Measurements from ENCODE around the gene TADA2B. TPM values are rescaled to one million over a fixed set of nuclear protein-coding genes. Genes with fewer than 3 reads are reported as not detected.

Gene TADA2B
- total RNA-seq, 1 donor from 2014 or later, result 19.8 TPM

DNA sequence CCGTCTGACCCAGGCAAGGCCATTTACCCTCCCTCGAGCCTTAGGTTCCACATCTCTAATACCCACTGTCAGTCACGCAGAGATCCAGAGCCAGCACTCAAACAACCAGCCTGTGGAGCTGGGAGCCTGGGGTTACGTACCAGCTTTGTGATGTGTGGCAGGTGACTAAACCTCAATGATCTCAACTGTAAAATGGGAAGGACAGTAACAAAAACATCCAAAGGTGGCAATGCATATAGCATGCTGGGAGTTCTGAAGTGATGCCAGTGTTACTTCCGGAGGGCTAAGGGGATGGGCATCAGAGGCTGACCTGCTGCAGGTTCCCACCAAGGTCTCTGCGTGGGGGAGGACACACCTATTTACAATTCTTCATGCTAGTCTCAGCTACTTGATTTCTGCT is 18.6 kb downstream of the TADA2B start:
- Histone ChIP-seq H3K4me3 (ENCODE audit: insufficient read depth, low read depth, low read length) (no peak overlapping the region), H3K9ac (ENCODE audit: low read length) (no peak overlapping the region), H3K27ac (ENCODE audit: low read depth, low read length) (no peak overlapping the region), H3K4me2 (ENCODE audit: low read length) (no peak overlapping the region), H3K27me3 (ENCODE audit: insufficient read depth, low read length) (no peaks in the 10 kb centered on the region), H2AFZ (ENCODE audit: low read depth, low read length) (no peak overlapping the region), H3K79me2 (ENCODE audit: insufficient read depth, low read length) (peaks cover 34% of the 10 kb centered on the region), H4K20me1 (ENCODE audit: insufficient read depth, low read length) (peaks cover 69% of the 10 kb centered on the region), H3K9me3 (ENCODE audit: insufficient read depth, low read depth, low read length) (no peaks in the 10 kb centered on the region), H3K4me1 (ENCODE audit: insufficient read depth, low read length) (peaks cover 4% of the 10 kb centered on the region), H3K36me3 (ENCODE audit: insufficient read depth, low read length) (peaks cover 47% of the 10 kb centered on the region)
- Mint-ChIP-seq H3K36me3 (ENCODE audit: low read depth, unreplicated experiment) (peaks cover 16% of the 10 kb centered on the region), H3K9me3 (ENCODE audit: unreplicated experiment) (no peaks in the 10 kb centered on the region), H3K27me3 (ENCODE audit: low read depth, unreplicated experiment) (no peaks in the 10 kb centered on the region), H3K4me1 (ENCODE audit: low read depth, unreplicated experiment) (peaks cover 3% of the 10 kb centered on the region), H3K27ac (ENCODE audit: unreplicated experiment) (no peak overlapping the region), H3K4me3 (ENCODE audit: unreplicated experiment) (no peak overlapping the region)
- DNase-seq (ENCODE audit: low read depth) (no peak), FAIRE-seq (no peak)
- TF ChIP-seq EZH2 (IDR thresholded peaks at IDR 0.05; ENCODE audit: insufficient read depth, low read length), result no peak

DNA sequence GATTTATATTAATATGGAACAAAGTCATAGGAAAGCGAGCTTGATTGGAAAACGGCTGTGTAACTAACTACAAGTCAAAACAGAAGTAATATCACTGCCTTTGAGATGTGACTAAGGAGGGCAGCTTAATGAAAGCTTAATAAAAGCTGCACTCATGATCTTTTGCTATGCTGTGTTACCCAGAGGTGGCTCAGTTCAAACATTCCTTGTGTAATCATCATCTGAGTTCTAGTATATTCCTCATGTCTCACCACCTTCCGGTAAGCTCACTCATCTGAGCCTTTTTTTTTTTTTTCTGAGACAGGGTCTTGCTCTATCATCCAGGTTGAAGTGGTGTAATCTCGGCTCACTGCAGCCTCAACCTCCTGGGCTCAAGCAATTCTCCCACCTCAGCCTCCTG is 19.6 kb downstream of the TADA2B start:
- Histone ChIP-seq H3K9me3 (ENCODE audit: insufficient read depth, low read depth, low read length) (no peaks in the 10 kb centered on the region), H4K20me1 (ENCODE audit: insufficient read depth, low read length) (peaks cover 74% of the 10 kb centered on the region), H3K36me3 (ENCODE audit: insufficient read depth, low read length) (peaks cover 47% of the 10 kb centered on the region), H3K9ac (ENCODE audit: low read length) (no peak overlapping the region), H3K4me1 (ENCODE audit: insufficient read depth, low read length) (peaks cover 10% of the 10 kb centered on the region), H2AFZ (ENCODE audit: low read depth, low read length) (no peak overlapping the region), H3K27ac (ENCODE audit: low read depth, low read length) (no peak overlapping the region), H3K79me2 (ENCODE audit: insufficient read depth, low read length) (peaks cover 41% of the 10 kb centered on the region), H3K27me3 (ENCODE audit: insufficient read depth, low read length) (no peaks in the 10 kb centered on the region), H3K4me2 (ENCODE audit: low read length) (no peak overlapping the region), H3K4me3 (ENCODE audit: insufficient read depth, low read depth, low read length) (no peak overlapping the region)
- TF ChIP-seq, protein P1, sequence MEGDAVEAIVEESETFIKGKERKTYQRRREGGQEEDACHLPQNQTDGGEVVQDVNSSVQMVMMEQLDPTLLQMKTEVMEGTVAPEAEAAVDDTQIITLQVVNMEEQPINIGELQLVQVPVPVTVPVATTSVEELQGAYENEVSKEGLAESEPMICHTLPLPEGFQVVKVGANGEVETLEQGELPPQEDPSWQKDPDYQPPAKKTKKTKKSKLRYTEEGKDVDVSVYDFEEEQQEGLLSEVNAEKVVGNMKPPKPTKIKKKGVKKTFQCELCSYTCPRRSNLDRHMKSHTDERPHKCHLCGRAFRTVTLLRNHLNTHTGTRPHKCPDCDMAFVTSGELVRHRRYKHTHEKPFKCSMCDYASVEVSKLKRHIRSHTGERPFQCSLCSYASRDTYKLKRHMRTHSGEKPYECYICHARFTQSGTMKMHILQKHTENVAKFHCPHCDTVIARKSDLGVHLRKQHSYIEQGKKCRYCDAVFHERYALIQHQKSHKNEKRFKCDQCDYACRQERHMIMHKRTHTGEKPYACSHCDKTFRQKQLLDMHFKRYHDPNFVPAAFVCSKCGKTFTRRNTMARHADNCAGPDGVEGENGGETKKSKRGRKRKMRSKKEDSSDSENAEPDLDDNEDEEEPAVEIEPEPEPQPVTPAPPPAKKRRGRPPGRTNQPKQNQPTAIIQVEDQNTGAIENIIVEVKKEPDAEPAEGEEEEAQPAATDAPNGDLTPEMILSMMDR (IDR thresholded peaks at IDR 0.05; ENCODE audit: insufficient read depth, low read depth, low read length), result no peak
- no peak for TF ChIP-seq EZH2 (IDR thresholded peaks at IDR 0.05; ENCODE audit: insufficient read depth, low read length)
- Mint-ChIP-seq H3K27me3 (ENCODE audit: low read depth, unreplicated experiment) (no peaks in the 10 kb centered on the region), H3K4me3 (ENCODE audit: unreplicated experiment) (no peak overlapping the region), H3K36me3 (ENCODE audit: low read depth, unreplicated experiment) (peaks cover 14% of the 10 kb centered on the region), H3K9me3 (ENCODE audit: unreplicated experiment) (no peaks in the 10 kb centered on the region), H3K4me1 (ENCODE audit: low read depth, unreplicated experiment) (peaks cover 3% of the 10 kb centered on the region), H3K27ac (ENCODE audit: unreplicated experiment) (no peak overlapping the region)
- FAIRE-seq (no peak), DNase-seq (ENCODE audit: low read depth) (no peak)

DNA sequence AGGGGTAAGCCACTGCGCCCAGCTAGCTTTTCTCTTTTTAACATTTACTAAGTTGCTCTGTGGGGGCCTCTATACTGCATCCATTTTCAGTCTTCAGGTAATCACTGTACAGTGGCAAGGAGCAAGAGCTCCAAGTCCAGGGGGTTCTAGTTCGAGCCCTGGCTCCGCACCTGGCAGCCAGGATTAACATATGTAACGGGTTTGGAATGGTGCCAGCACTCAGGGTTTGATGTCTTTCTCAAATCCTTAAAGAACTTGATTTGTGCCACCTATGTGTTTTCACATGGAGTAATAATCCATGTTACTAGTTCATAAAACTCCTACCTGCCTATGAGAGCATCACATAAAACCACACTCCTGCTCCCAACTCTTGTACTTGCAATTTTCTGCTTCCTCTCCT is 20.2 kb downstream of the TADA2B start:
- Histone ChIP-seq H4K20me1 (ENCODE audit: insufficient read depth, low read length) (peaks cover 72% of the 10 kb centered on the region), H3K27ac (ENCODE audit: low read depth, low read length) (no peak overlapping the region), H3K27me3 (ENCODE audit: insufficient read depth, low read length) (no peaks in the 10 kb centered on the region), H3K4me2 (ENCODE audit: low read length) (no peak overlapping the region), H3K79me2 (ENCODE audit: insufficient read depth, low read length) (peaks cover 42% of the 10 kb centered on the region), H3K9ac (ENCODE audit: low read length) (no peak overlapping the region), H2AFZ (ENCODE audit: low read depth, low read length) (no peak overlapping the region), H3K9me3 (ENCODE audit: insufficient read depth, low read depth, low read length) (no peaks in the 10 kb centered on the region), H3K36me3 (ENCODE audit: insufficient read depth, low read length) (peaks cover 46% of the 10 kb centered on the region), H3K4me3 (ENCODE audit: insufficient read depth, low read depth, low read length) (no peak overlapping the region), H3K4me1 (ENCODE audit: insufficient read depth, low read length) (peaks cover 10% of the 10 kb centered on the region)
- peaks cover 13% of the 10 kb centered on the region for H3K36me3 Mint-ChIP-seq (ENCODE audit: low read depth, unreplicated experiment)
- no peak for TF ChIP-seq EZH2 (IDR thresholded peaks at IDR 0.05; ENCODE audit: insufficient read depth, low read length)
- TF ChIP-seq, protein P1 (IDR thresholded peaks at IDR 0.05; ENCODE audit: insufficient read depth, low read depth, low read length), result no peak
- H3K27ac Mint-ChIP-seq (ENCODE audit: unreplicated experiment), result no peak overlapping the region
- no peak overlapping the region for H3K4me3 Mint-ChIP-seq (ENCODE audit: unreplicated experiment)
- H3K27me3 Mint-ChIP-seq (ENCODE audit: low read depth, unreplicated experiment), result no peaks in the 10 kb centered on the region
- no peaks in the 10 kb centered on the region for H3K9me3 Mint-ChIP-seq (ENCODE audit: unreplicated experiment)
- H3K4me1 Mint-ChIP-seq (ENCODE audit: low read depth, unreplicated experiment), result peaks cover 3% of the 10 kb centered on the region
- FAIRE-seq (no peak), DNase-seq (ENCODE audit: low read depth) (no peak)

Measured in astrocyte (in vitro differentiated cells and primary cell).